ENCODE measurements around the gene NEURL3.
A peak's percentile ranks its signal among the peaks of the same experiment; 100 is the strongest.
"Not testable (repeated sequence)": the region's sequence is repeated elsewhere in the genome, so short reads cannot be mapped to it uniquely, and the experiment has no call there.

The NEURL3 gene, protein sequence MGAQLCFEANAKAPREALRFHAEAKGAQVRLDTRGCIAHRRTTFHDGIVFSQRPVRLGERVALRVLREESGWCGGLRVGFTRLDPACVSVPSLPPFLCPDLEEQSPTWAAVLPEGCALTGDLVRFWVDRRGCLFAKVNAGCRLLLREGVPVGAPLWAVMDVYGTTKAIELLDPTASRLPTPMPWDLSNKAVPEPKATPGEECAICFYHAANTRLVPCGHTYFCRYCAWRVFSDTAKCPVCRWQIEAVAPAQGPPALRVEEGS

DNA sequence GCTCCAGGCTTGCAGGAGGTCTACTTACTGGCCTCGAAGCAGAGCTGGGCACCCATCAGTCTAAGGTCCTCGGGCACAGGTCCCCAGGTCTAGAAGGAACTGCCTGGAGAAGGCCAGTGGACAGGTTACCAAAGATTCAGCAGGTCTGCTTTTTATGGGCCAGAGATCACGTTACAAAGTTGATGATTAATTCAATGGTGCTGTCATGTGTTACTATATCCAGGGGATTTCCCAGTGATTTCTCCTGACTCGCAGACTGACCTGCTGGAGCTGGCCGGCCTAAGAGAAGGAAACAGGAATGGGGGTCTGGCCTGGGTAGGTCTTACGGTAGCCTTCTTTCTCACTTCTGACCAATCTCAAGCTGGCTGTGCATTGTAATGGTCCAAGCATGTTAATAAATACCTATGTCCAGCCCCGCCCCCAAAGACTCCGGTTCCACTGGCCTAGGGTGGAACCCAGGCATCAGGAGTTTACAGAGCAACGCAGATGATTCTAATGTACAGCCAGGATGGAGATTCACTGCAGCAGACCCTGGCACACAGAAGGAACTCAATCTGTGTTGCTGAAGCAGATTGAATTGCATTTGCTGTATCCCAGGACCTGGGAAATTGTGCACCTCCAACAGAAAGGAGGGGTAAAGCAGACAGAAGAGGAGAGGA is at the start of gene NEURL3:
TSS of gene NEURL3 (minus strand) at position 127 of the 659 bp plus-strand sequence. CDS start at position 56, 71 bp downstream.
- no peak for DNase-seq

- peak; percentile 49 to 51 for DNase-seq
These were observed 49.4 kb upstream of the NEURL3 start for GRCh38 chr2:96554293-96555145.

DNA sequence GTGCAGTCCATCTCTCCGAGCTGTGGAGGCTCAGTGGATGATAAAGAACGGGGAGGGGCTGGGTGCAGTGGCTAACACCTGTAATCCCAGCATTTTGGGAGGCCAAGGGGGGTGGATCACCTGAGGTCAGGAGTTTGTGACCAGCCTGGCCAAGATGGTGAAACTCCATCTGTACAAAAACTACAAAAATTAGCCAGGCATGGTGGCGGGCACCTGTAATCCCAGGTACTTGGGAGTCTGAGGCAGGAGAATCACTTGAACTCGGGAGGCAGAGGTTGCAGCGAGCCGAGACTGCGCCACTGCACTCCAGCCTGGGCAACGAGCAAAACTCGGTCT is 48.8 kb upstream of the NEURL3 start:
- DNase-seq = not testable (repeated sequence)

DNA sequence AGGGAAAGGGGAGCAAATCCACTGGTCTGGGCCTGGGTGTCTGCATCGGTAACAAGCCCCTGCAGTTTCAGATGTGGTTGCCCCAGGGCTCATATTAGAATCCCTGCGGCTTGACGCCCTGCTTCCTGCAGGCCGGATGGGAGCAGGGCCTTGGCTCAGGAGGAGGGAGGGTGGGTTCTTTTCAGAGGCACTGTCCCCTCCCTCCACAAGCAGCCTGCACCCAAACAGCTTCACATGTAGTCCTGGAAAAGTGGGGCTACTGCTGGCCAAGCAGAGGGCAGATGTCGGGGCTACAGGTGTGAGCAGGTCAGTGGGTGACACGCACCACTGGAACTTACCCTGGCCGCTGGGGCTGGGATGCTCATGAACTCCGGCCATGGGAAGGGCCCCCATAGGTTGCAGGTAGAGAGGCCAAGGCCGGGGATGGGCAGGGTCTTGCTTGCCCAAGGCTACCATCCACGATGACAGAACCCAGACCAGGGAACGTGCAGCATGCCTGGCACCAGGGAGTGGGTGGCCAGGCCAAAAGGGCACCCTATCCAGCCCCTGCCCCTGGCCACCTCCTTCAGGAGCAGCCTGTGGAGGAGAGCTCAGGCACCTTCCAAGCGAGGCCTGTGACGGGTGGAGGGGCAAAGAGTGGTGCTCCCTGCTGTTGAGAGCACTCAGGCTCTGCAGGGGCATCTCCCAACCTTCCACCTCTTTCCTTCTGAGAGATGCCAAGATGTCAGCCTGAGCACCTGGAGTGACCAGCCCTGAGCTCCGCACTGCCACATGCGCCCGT is 48.2 kb upstream of the NEURL3 start:
- DNase-seq = no peak

GRCh38 chr2:96552315-96553175 is 47.4 kb upstream of the NEURL3 start:
- DNase-seq = no peak

- no peak for DNase-seq
These were observed 46.6 kb upstream of the NEURL3 start for GRCh38 chr2:96551605-96552314.

DNA sequence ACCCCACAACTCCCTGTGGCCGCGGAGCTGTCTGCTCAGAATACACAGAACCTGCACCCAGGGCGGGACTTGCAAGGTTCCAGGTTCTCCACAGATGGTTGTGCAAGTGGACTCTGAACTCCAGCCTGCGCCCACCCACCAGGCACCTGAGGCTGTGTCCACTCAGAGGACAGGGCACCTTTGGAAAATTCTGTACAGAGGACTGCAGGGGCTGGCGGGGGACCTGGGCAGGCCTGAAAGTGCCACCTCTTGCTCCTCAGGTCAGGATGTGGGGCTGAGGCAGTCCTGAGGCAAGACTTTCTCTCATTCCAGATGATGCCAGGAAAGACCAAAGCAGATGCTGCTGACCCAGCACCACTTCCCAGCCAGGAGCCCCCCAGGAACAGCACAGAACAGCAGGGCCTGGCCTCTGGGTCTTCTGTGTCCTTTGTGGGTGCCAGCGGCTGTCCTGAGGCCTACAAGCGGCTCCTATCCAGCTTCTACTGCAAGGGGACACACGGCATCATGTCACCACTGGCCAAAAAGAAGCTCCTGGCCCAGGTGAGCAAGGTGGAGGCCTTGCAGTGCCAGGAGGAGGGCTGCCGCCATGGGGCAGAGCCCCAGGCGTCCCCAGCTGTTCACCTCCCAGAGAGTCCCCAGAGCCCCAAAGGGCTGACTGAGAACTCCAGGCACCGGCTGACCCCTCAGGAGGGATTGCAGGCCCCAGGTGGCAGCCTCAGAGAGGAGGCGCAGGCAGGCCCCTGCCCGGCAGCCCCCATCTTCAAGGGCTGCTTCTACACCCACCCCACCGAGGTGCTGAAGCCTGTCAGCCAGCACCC is 45.8 kb upstream of the NEURL3 start:
- no peak for DNase-seq

DNA sequence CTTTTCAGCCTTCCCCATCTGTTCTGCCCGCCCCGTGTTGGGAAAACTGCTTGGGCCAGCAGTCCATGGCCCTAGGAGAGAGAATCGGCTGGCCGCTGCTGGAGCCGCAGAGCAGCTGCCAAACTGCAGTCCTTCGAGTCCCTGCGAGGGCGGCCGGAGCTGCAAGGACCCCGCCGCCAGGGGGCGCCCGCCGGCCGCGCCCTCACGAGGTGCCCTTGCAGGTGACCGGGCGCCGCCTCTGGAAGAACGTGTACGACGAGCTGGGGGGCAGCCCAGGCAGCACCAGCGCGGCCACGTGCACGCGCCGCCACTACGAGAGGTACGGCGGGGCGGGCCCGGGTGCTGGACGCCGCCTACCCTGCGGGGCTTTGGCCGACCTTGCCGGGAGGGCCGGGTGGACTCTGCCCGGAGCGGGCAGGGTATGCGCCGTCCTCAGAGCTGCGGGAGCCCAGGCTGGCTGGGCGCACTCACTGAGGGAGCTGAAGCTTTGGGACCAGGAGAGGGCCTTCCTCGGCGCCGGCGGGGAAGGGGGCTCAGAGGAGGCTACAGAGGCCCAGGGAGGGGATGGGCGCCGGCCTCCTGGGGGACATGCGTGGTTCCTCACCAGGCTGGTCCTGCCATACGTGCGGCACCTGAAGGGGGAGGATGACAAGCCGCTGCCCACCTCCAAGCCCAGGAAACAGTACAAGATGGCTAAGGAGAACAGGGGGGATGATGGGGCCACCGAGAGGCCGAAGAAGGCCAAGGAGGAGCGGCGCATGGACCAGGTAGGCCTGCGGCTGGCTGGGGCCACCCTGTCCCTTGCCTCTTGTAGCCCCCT is 45.0 kb upstream of the NEURL3 start:
- DNase-seq = no peak

DNA sequence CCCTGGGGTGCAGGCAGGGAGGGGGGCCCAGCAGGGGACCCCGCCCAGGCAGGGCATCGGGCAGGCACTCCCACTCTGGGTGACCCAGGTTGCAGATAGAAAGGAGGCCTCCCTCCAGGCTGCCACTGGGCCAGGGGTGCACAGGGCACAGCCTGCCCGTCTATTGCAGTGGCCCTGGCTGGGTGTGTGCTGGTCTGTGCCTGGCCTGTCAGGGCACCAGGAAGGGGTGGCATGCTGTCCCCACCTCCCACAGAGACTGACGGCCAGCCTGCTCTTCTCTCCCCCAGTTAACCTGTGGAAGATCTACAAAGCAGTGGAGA is 44.3 kb upstream of the NEURL3 start:
- no peak for DNase-seq

DNA sequence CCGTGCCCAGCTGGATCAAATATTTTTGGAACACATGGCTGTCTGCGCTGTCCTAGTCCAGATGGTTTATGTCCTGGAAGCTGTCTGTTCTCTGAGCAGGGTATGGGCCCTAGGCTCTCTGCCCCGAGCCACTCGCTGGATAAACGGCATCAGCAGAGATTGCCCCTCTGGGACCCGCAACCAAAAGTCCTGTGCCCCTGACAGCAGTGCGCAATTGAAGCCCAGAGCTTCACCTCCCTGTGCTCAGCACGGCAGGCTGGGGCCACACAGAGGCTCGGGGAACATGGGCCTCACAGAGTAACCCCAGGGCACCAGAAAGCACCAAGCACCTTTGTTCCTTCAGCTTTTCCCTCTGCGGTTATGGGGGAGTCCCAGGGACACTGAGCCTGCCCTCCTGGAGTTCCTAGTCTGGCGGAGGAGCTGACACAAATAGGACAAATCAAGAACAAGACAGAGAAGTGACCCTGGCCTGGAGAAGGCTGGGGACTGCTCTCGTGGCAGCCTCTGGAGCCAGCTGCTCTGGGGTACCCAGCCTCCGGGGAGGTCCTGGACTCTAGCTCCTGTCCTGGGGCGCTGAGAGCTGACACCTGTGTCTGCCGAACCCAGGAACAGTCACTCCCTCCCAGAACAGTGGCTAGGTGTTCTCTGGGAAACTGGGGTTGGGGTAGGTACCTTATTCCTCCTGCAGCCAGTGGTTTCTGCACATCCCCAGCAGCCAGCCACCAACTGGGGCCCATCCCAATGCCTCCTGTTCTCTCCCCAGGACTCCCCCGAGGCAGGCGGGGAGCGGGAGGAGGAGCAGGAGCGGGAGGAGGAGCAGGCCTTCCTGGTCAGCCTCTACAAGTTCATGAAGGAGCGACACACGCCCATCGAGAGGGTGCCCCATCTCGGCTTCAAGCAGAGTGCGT is 43.7 kb upstream of the NEURL3 start:
- no peak for DNase-seq

DNA sequence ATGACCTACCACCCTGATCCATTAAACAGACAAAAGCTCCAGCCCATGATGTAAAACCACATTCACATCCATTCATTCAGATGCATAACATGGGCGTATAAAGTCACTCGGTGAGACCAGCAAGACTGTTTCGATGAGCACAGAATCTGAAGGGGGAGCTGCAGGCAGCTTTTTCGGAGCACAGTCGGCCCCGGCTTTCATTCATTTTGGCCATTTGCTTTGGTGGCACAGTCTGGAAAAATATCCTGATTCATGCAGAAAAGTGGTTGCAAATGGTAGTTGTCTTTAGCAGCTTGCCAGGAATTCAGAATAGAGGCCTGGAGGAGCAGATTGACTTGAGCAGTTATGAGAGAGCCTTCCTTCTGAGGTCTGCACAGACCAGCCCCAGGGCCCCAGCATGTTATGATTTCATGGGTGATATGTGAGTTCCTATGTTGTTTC is 42.6 kb upstream of the NEURL3 start:
- no peak for DNase-seq

DNA sequence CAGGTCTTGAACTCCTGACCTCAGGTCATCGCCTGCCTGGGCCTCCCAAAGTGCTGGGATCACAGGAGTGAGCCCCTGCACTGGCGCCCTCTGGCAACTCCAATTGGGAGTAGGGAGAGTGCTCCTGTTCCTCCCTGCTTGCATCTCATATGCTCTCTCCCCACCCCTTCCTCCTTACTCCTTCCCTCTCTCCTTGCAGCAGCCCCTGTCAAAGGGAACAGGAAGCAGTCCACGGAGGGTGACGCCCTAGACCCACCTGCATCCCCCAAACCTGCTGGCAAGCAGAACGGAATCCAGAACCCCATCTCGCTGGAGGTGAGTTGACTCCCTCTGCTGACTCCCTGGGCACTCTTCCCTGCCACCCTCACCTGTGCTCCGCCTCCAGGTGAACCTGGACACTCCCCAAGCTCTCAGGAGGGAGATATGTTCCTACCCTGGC is 42.1 kb upstream of the NEURL3 start:
- DNase-seq = no peak

DNA sequence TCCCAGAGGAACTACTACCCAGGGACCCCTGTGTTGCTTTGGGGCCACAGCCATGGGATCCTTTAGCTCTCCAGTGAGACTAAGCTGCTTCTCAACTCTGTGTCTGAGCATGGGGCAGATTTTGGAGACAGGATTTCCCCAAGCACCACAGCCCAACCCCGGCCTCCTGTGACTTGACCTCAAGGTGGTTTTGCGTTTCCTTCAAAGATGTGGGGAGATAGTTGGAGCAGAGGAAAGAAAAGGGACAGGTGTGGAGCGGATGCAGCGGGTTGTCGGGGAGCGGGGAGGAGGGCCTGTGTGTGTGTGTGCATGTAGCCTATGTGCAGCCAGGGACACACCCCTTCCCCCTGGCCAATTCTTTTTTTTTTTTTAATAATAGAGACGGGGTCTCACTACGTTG is 41.6 kb upstream of the NEURL3 start:
- DNase-seq = no peak

- no peak for DNase-seq
These were observed 41.2 kb upstream of the NEURL3 start for GRCh38 chr2:96546321-96546720.

GRCh38 chr2:96542357-96542977 is 37.3 kb upstream of the NEURL3 start:
- DNase-seq = no peak

DNA sequence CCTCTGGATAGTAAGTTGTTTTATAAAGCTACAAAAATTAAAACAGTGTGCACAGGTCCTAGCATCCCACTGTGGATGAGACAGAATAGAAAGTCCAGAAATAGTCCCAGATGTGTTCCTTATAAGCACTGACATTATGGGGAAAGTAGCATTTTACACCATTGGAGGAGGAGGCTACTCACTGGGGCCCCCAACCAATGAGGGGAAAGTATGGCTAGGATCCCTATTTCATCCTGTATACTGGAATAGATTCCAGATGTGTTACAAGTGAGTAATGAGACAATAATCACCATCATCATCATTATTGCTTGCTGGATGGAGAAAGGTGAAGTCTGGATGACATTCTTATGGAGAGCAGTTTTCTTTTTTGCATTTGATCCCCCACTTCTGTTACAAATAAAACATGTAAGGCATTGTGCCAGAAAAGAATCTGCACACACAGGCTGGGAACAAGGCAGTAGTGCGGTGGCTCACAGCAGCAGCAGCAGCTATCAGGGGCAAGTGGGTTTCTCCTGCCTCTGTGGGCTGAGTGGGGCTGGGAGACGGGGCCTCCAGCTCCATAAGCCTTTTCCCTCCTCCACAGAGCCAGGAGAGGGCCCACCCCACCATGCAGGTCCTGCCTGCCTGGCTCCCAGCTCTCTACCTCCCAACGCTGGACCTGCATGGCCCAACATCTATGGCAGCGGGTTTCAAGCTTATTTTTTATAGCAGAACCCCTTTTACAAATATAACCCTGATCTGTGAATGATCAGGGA is 36.4 kb upstream of the NEURL3 start:
- no peak for DNase-seq

DNA sequence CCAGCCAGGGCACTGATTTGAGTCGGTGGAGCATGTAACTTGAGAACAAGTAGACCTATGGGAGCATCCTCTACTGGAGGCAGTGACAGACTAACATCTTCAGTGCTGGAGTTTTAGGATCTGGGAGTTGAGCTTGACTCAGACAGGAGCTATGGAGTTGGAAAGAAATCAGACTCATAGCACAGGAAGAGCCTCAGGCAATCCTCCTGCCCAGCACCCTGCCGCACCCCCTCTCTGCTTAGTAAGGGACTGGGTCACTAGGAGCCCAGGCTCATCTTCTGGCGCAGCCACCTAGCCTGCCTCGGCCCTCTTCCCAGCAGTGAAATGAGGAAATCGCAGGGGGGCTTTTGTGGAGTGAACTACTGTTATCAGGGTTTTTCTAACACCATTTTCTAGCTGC is 35.0 kb upstream of the NEURL3 start:
- DNase-seq = no peak
